ENCODE results near the gene TMEM161A.

Gene TMEM161A

GRCh38 chr19:19169236-19170052 is 31.2 kb upstream of the TMEM161A start:
- TF ChIP-seq EZH2 (IDR thresholded peaks at IDR 0.05; ENCODE audit: borderline replicate concordance, low read depth, low read length, severe bottlenecking), result no peak
- TF ChIP-seq CTCF (IDR thresholded peaks at IDR 0.05; ENCODE audit: borderline replicate concordance, extremely low read depth, low read length, poor library complexity, severe bottlenecking), result no peak
- Histone ChIP-seq H3K4me3 (ENCODE audit: low read depth in 1 of 2, low read length in 2 of 2) (no peak overlapping the region), H4K20me1 (ENCODE audit: insufficient read depth, low read length) (no peaks in the 10 kb centered on the region), H3K4me1 (ENCODE audit: insufficient read depth, low read length) (no peaks in the 10 kb centered on the region), H2AFZ (ENCODE audit: low read depth, low read length) (no peak overlapping the region), H3K27me3 (ENCODE audit: insufficient read depth, low read length, poor library complexity) (no peaks in the 10 kb centered on the region), H3K27ac (ENCODE audit: low read length) (no peak overlapping the region), H3K4me2 (ENCODE audit: insufficient read depth, low read length) (no peak overlapping the region), H3K79me2 (ENCODE audit: insufficient read depth, low read length) (no peaks in the 10 kb centered on the region), H3K9me3 (ENCODE audit: insufficient read depth, low read length, severe bottlenecking) (no peaks in the 10 kb centered on the region), H3K9ac (ENCODE audit: low read depth, low read length) (no peak overlapping the region), H3K36me3 (ENCODE audit: insufficient read depth, low read length) (no peaks in the 10 kb centered on the region)
- ATAC-seq (ENCODE audit: insufficient read depth, low read depth) (no peak), DNase-seq (no peak)

GRCh38 chr19:19167612-19168011 is 29.3 kb upstream of the TMEM161A start:
- ATAC-seq (ENCODE audit: insufficient read depth, low read depth) (no peak), DNase-seq (no peak)
- Histone ChIP-seq H3K9me3 (ENCODE audit: insufficient read depth, low read length, severe bottlenecking) (no peaks in the 10 kb centered on the region), H3K4me2 (ENCODE audit: insufficient read depth, low read length) (no peak overlapping the region), H3K79me2 (ENCODE audit: insufficient read depth, low read length) (no peaks in the 10 kb centered on the region), H3K4me1 (ENCODE audit: insufficient read depth, low read length) (no peaks in the 10 kb centered on the region), H3K9ac (ENCODE audit: low read depth, low read length) (no peak overlapping the region), H3K27ac (ENCODE audit: low read length) (no peak overlapping the region), H3K27me3 (ENCODE audit: insufficient read depth, low read length, poor library complexity) (no peaks in the 10 kb centered on the region), H2AFZ (ENCODE audit: low read depth, low read length) (no peak overlapping the region), H4K20me1 (ENCODE audit: insufficient read depth, low read length) (no peaks in the 10 kb centered on the region), H3K36me3 (ENCODE audit: insufficient read depth, low read length) (no peaks in the 10 kb centered on the region), H3K4me3 (ENCODE audit: low read depth in 1 of 2, low read length in 2 of 2) (no peak overlapping the region)
- TF ChIP-seq EZH2 (IDR thresholded peaks at IDR 0.05; ENCODE audit: borderline replicate concordance, low read depth, low read length, severe bottlenecking) (no peak), CTCF (IDR thresholded peaks at IDR 0.05; ENCODE audit: borderline replicate concordance, extremely low read depth, low read length, poor library complexity, severe bottlenecking) (no peak)

GRCh38 chr19:19165396-19165795 is 27.1 kb upstream of the TMEM161A start:
- DNase-seq (no peak), ATAC-seq (ENCODE audit: insufficient read depth, low read depth) (no peak)
- Histone ChIP-seq H3K79me2 (ENCODE audit: insufficient read depth, low read length) (no peaks in the 10 kb centered on the region), H3K27me3 (ENCODE audit: insufficient read depth, low read length, poor library complexity) (no peaks in the 10 kb centered on the region), H3K36me3 (ENCODE audit: insufficient read depth, low read length) (no peaks in the 10 kb centered on the region), H3K4me1 (ENCODE audit: insufficient read depth, low read length) (no peaks in the 10 kb centered on the region), H3K9me3 (ENCODE audit: insufficient read depth, low read length, severe bottlenecking) (no peaks in the 10 kb centered on the region), H3K9ac (ENCODE audit: low read depth, low read length) (no peak overlapping the region), H3K4me3 (ENCODE audit: low read depth in 1 of 2, low read length in 2 of 2) (no peak overlapping the region), H3K4me2 (ENCODE audit: insufficient read depth, low read length) (no peak overlapping the region), H3K27ac (ENCODE audit: low read length) (no peak overlapping the region), H2AFZ (ENCODE audit: low read depth, low read length) (no peak overlapping the region), H4K20me1 (ENCODE audit: insufficient read depth, low read length) (no peaks in the 10 kb centered on the region)
- TF ChIP-seq CTCF (IDR thresholded peaks at IDR 0.05; ENCODE audit: borderline replicate concordance, extremely low read depth, low read length, poor library complexity, severe bottlenecking), result no peak
- TF ChIP-seq EZH2 (IDR thresholded peaks at IDR 0.05; ENCODE audit: borderline replicate concordance, low read depth, low read length, severe bottlenecking), result no peak
